K562 (cell line): ENCODE results near the gene DLST. TPM values are rescaled to one million over a fixed set of nuclear protein-coding genes. Genes with fewer than 3 reads are reported as not detected.

ENCODE experiments used
- ATAC-seq: fragments of 200-7000 bp; cut with Tn5 transposase; 3 replicates; pipeline ENCODE4 v1.9.1; 2020; ENCODE audit warnings: moderate library complexity
- BruUV-seq: library from RNA; stranded (reverse); fragments of 400-500 nt; replicated peaks from 2 replicates; lab custom pipeline; 2021; lab: Mats Ljungman, UMichigan
- CTCF ChIA-PET: fragments of 300-600 bp; formaldehyde crosslinking; extraction: SDS; loops from one replicate; lab custom pipeline; 2021; ENCODE audit warnings: low intra/inter-chr PET ratio; lab: Yijun Ruan, JAX
- POLR2A ChIA-PET: fragments of 300-600, 350-650 bp; sonication (Branson Sonifier 250); formaldehyde crosslinking; extraction: SDS; loops from one replicate; lab custom pipeline; 2021; ENCODE audit warnings: antibody characterized with exemption, inconsistent platforms; lab: Yijun Ruan, JAX
- DNase-seq, 4 experiments: peaks; one replicate each; pipeline versions ENCODE4 v3.0.0 to v3.0.0-alpha.2; 2011 to 2018; ENCODE audit warnings: low spot score in 3 of 4, mixed read lengths in 3 of 4; ENCODE audit errors: extremely low read depth in 1 of 4
- FAIRE-seq: peaks from 2 replicates; lab custom pipeline; 2011; peaks lifted over from hg19 to GRCh38; lab: Jason Lieb, UNC
- H2AFZ ChIP-seq: 2 replicates; pipeline ENCODE4 v1.6.0; 2011; ENCODE audit warnings: low read depth, low read length, control low read depth, inconsistent platforms
- H3K27ac ChIP-seq: fragments of 200-600 bp; 3 replicates; pipeline ENCODE4 v1.8.0; 2011; ENCODE audit warnings: low read depth, mild to moderate bottlenecking, control low read depth, inconsistent platforms, low read length, moderate library complexity, mixed read lengths; ENCODE audit errors: extremely low read depth
- H3K27me3 ChIP-seq, 2 experiments: fragments of 300-600 bp in 1 of 2; 2 replicates in 1 of 2; 3 replicates in 1 of 2; pipeline versions ENCODE4 v1.6.0 to v1.8.0; 2011; ENCODE audit warnings: inconsistent platforms in 2 of 2, low read length in 2 of 2, mild to moderate bottlenecking in 1 of 2, mixed read lengths in 1 of 2, moderate library complexity in 1 of 2; ENCODE audit not compliant: control insufficient read depth in 2 of 2, insufficient read depth in 2 of 2
- H3K36me3 ChIP-seq: fragments of 300-600 bp; 3 replicates; pipeline ENCODE4 v1.8.0; 2011; ENCODE audit warnings: mild to moderate bottlenecking, low read length, inconsistent platforms; ENCODE audit not compliant: control insufficient read depth, insufficient read depth
- H3K4me1 ChIP-seq, 2 experiments: fragments of 200-600 bp in 1 of 2; replicated peaks in 1 of 2; 2 replicates in 1 of 2; 3 replicates in 1 of 2; pipeline versions ENCODE4 v1.5.1 to v1.8.0; 2011; ENCODE audit warnings: inconsistent platforms in 2 of 2, low read length in 2 of 2, mild to moderate bottlenecking in 1 of 2, mixed read lengths in 1 of 2, moderate library complexity in 1 of 2; ENCODE audit not compliant: control insufficient read depth in 2 of 2, insufficient read depth in 2 of 2
- H3K4me2 ChIP-seq: 2 replicates; pipeline ENCODE4 v1.6.1; 2011; ENCODE audit warnings: low read length, control low read depth, inconsistent platforms, mixed read lengths; ENCODE audit not compliant: insufficient read depth
- H3K4me3 ChIP-seq: fragments of 200-600 bp; sonication (generic), shearing (Covaris generic); 2 replicates; pipeline ENCODE4 v1.5.1; 2016; ENCODE audit warnings: control low read depth, inconsistent platforms
- H3K79me2 ChIP-seq: fragments of 200-600 bp; 3 replicates; pipeline ENCODE4 v1.8.0; 2011; ENCODE audit warnings: low read length, inconsistent platforms; ENCODE audit not compliant: control insufficient read depth, insufficient read depth
- H3K9ac ChIP-seq, 2 experiments: 2 replicates each; pipeline versions ENCODE4 v1.6.0 to v1.6.1; 2011; ENCODE audit warnings: low read depth in 2 of 2, low read length in 2 of 2, control low read depth in 1 of 2, inconsistent platforms in 1 of 2, mild to moderate bottlenecking in 1 of 2, mixed read lengths in 1 of 2; ENCODE audit not compliant: insufficient read depth in 1 of 2
- H3K9me1 ChIP-seq: one replicate; pipeline ENCODE4 v1.6.0; 2011; ENCODE audit warnings: inconsistent platforms, mild to moderate bottlenecking, low read length, moderate library complexity; ENCODE audit not compliant: control insufficient read depth, insufficient read depth
- H3K9me3 ChIP-seq: replicated peaks from 2 replicates; pipeline ENCODE4 v1.5.1; 2011; ENCODE audit warnings: low read depth, low read length, inconsistent platforms; ENCODE audit not compliant: control insufficient read depth, insufficient read depth
- H4K20me1 ChIP-seq: replicated peaks from 2 replicates; pipeline ENCODE4 v1.6.1; 2011; ENCODE audit warnings: low read length, inconsistent platforms, mixed read lengths; ENCODE audit not compliant: control insufficient read depth, insufficient read depth
- GTF2E2 ChIP-seq: fragments of 200-800 bp; sonication (Bioruptor generic); IDR thresholded peaks from 2 replicates; pipeline ENCODE4 v1.6.1; 2016; ENCODE audit warnings: missing genetic modification characterization, missing compliant biosample characterization
- HMG20A ChIP-seq: fragments of 450-650 bp; formaldehyde crosslinking; conservative IDR thresholded peaks from 2 replicates; pipeline ENCODE4 v1.4.0; 2020; ENCODE audit warnings: mild to moderate bottlenecking, mixed read lengths
- SIX5 ChIP-seq, 2 experiments: IDR thresholded peaks; 2 replicates each; pipeline ENCODE4 v1.6.1; 2011; ENCODE audit warnings: low read length in 2 of 2, borderline replicate concordance in 1 of 2, low read depth in 1 of 2, mild to moderate bottlenecking in 1 of 2, moderate library complexity in 1 of 2; ENCODE audit not compliant: insufficient read depth in 1 of 2
- SMC3 ChIP-seq: conservative IDR thresholded peaks from 2 replicates; pipeline ENCODE4 v1.6.1; 2011; ENCODE audit warnings: low read depth, low read length, improper control_type of control experiment; ENCODE audit not compliant: insufficient read depth
- TFAM ChIP-seq: fragments of 250-450 bp; sonication (Bioruptor Pico); conservative IDR thresholded peaks from 2 replicates; pipeline ENCODE4 v1.5.0; 2021; ENCODE audit warnings: mild to moderate bottlenecking, moderate library complexity
- ZNF79 ChIP-seq: fragments of 250-450 bp; sonication (Bioruptor Pico); IDR thresholded peaks from 2 replicates; pipeline ENCODE4 v1.4.0; 2020; ENCODE audit warnings: low read depth, mild to moderate bottlenecking, moderate library complexity
- WGBS: fragments of 100-300 bp; shearing (Covaris generic); methylation state at CpG from one replicate; pipeline ENCODE4 v1.1.6; 2016; ENCODE audit warnings: low coverage, mixed read lengths; ENCODE audit not compliant: insufficient coverage; ENCODE audit errors: missing lambda C conversion rate; 5-methylcytosine and 5-hydroxymethylcytosine counted together
- in situ Hi-C: fragments of 300-500 bp; cut with MboI; formaldehyde crosslinking; loops from 4 replicates; pipeline ENCODE4 v1.15.0; 2018; ENCODE audit warnings: inconsistent platforms, mixed read lengths
- intact Hi-C: fragments of 100-400 bp; cut with micrococcal nuclease; formaldehyde crosslinking; loops from 2 replicates; pipeline ENCODE4 v1.14.2; 2022
- polyA plus RNA-seq, 8 experiments: library from polyadenylated mRNA; depleted of rRNA in 4 of 8; stranded (reverse) in 5 of 8; unstranded in 3 of 8; fragments of >200 nt; fragmentation: Nextera tagmentation in 2 of 8; fragmentation: Illumina TruSeq in 1 of 8; extraction: Ambion mirVana in 2 of 8; extraction: Trizol in 1 of 8; gene quantifications; 2 replicates each; pipeline versions ENCODE4 v1.2.1 to v1.2.3, GENCODE V29; 2011 to 2014; ENCODE audit warnings: inconsistent platforms in 1 of 8, missing spikeins in 1 of 8
- total RNA-seq, 7 experiments: library from RNA; depleted of rRNA in 6 of 7; stranded (reverse); fragments of >200 nt in 6 of 7; fragmentation: Illumina TruSeq in 2 of 7; extraction: Trizol in 2 of 7; gene quantifications; 2 replicates each; pipeline versions ENCODE4 v1.2.1 to v1.2.3, GENCODE V29; 2011 to 2021; ENCODE audit warnings: low replicate concordance in 1 of 7
- TF ChIP-seq, protein P1 (sequence below): fragments of 450-650 bp; formaldehyde crosslinking; conservative IDR thresholded peaks from 2 replicates; pipeline ENCODE4 v1.4.0; 2022; ENCODE audit warnings: mild to moderate bottlenecking, missing genetic modification characterization

The DLST gene
- total and polyA plus RNA-seq, 9 of the 15 experiments (the other 6 are each of a cell fraction or from before 2014, with no cell fraction given): 3.0 to 73.7 (median 45.4) TPM

DNA sequence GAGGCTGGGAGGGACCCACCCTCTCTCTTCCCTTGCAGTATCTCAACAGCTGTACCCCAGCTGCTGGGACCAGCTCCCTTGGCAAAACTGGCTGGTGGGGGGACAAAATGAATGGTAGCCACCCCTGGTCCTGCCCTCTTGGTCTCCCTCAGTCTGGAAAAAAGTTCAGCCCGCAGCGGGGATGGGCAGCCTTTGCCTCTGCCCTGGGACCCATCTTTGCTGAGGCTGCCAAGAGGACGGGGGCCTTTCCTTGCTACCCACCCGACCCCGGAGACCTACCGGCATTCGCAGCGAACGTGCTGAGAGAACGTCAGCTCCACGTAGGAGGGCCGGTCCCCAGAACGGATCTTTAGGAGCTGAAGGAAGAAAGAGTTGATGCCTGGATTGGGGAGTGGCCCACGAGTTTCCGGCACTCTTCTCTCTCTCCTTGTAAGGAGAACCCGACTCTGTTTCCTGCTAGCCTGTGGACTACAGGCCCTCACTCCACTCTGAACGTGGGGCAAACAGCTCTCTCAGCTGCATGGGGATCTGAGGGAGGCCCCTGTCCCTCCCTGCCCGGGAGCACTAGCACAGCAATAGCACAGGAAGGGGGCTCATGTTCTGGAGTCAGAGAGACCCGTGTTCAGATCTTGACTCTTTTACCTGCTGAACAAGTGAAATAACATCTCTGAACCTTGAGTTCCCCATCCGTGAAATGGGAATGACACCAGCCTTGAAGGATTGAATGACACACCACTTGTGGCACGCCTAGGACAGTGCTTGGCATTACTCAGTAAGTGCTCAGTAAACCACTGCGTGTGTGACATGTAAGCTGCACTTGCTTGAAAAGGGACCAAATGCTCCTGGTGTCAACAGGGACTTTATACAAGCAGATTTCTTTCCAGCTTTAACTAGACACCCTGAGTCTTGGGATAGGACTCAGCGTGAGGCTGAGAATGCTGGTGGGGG lies 66.8 kb downstream of the DLST start:
- H3K9me1 ChIP-seq: no peaks in the 10 kb centered on the region
- TF ChIP-seq, protein P1, sequence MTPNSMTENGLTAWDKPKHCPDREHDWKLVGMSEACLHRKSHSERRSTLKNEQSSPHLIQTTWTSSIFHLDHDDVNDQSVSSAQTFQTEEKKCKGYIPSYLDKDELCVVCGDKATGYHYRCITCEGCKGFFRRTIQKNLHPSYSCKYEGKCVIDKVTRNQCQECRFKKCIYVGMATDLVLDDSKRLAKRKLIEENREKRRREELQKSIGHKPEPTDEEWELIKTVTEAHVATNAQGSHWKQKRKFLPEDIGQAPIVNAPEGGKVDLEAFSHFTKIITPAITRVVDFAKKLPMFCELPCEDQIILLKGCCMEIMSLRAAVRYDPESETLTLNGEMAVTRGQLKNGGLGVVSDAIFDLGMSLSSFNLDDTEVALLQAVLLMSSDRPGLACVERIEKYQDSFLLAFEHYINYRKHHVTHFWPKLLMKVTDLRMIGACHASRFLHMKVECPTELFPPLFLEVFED (CRISPR knock-in tag): no peak
- TF ChIP-seq GTF2E2 (tag): no peak
- no peak for TF ChIP-seq TFAM (CRISPR knock-in tag)
- TF ChIP-seq SIX5 (IDR thresholded peaks at IDR 0.05; ENCODE audit: borderline replicate concordance in 1 of 2, insufficient read depth in 1 of 2, low read depth in 1 of 2, low read length in 2 of 2): no peak
- TF ChIP-seq SMC3: no peak
- no peak for TF ChIP-seq ZNF79
- TF ChIP-seq HMG20A: no peak
- no peak overlapping the region for H2AFZ ChIP-seq
- H3K36me3 ChIP-seq: no peaks in the 10 kb centered on the region
- POLR2A ChIA-PET: interaction anchor here (0.7 kb wide), 1 partner anchor 26 kb away, joined by 3 read pairs; no protein-coding TSS in a partner anchor
- 24% methylated on average over 18 of the region's 23 CpGs for WGBS
- H3K4me2 ChIP-seq: no peak overlapping the region
- intact Hi-C loops: loop anchor here (5.0 to 10.0 kb wide), 2 partner anchors 54 to 356 kb away; partner anchors contain the start of gene EIF2B2
- no peak for FAIRE-seq
- no peaks in the 10 kb centered on the region for H3K9me3 ChIP-seq
- BruUV-seq: no TSS peak
- no peak for DNase-seq
- H3K27me3 ChIP-seq: no peaks in the 10 kb centered on the region
- CTCF ChIA-PET: interaction anchor here (3.7 kb wide), 1 partner anchor 140 kb away, joined by 21 read pairs; no protein-coding TSS in a partner anchor
- H3K79me2 ChIP-seq: no peaks in the 10 kb centered on the region
- in situ Hi-C loops: no loop called here
- no peak overlapping the region for H3K4me3 ChIP-seq
- no peaks in the 10 kb centered on the region for H4K20me1 ChIP-seq
- peak overlapping the region in 1 of 2 experiments; percentile 58; a peak in 2 of 4 replicates for H3K9ac ChIP-seq
- H3K4me1 ChIP-seq: peaks cover 6 to 41% of the 10 kb centered on the region in 2 experiments; a peak in 3 of 5 replicates
- H3K27ac ChIP-seq: no peak overlapping the region
- no peak for ATAC-seq
